GM12878 (cell line): ENCODE measurements around the gene PRKG1. TPM values are rescaled to one million over a fixed set of nuclear protein-coding genes. Genes with fewer than 3 reads are reported as not detected.

ENCODE experiments used
- ATAC-seq: fragments of 200-7000 bp; cut with Tn5 transposase; 3 replicates; pipeline ENCODE4 v1.9.1; 2020; ENCODE audit warnings: mild to moderate bottlenecking, moderate library complexity
- BruUV-seq: library from RNA; stranded (reverse); fragments of 400-500 nt; replicated peaks from 2 replicates; lab custom pipeline; 2021; lab: Mats Ljungman, UMichigan
- CTCF ChIA-PET: fragments of 300-600 bp; sonication (Branson Sonifier 250); formaldehyde crosslinking; extraction: SDS; loops from one replicate; lab custom pipeline; 2021; ENCODE audit warnings: inconsistent platforms; lab: Yijun Ruan, JAX
- POLR2A ChIA-PET: fragments of 350-600 bp; formaldehyde crosslinking; extraction: SDS; loops from one replicate; lab custom pipeline; 2021; ENCODE audit warnings: inconsistent platforms; lab: Charles Lee
- RAD21 ChIA-PET: fragments of 300-600 bp; sonication (Branson Sonifier 250); formaldehyde crosslinking; loops from one replicate; lab custom pipeline; 2023; ENCODE audit warnings: antibody characterized with exemption; ENCODE audit not compliant: unreplicated experiment; lab: Charles Lee
- SMC1A ChIA-PET: fragments of 300-600 bp; sonication (Branson Sonifier 250); formaldehyde crosslinking; loops from one replicate; lab custom pipeline; 2023; ENCODE audit not compliant: unreplicated experiment, uncharacterized antibody; lab: Charles Lee
- DNase-seq: peaks from one replicate; pipeline ENCODE4 v3.0.0-alpha.2; 2011; ENCODE audit warnings: low read depth, low spot score
- FAIRE-seq: peaks from 3 replicates; lab custom pipeline; 2011; peaks lifted over from hg19 to GRCh38; lab: Jason Lieb, UNC
- H2AFZ ChIP-seq: 2 replicates; pipeline ENCODE4 v1.6.0; 2011; ENCODE audit warnings: low read depth, low read length, control low read depth; ENCODE audit not compliant: control insufficient read depth
- H3K27ac ChIP-seq: 2 replicates; pipeline ENCODE4 v1.5.1; 2011; ENCODE audit warnings: control low read depth; ENCODE audit not compliant: control insufficient read depth, insufficient read depth
- H3K27me3 ChIP-seq, 2 experiments: replicated peaks in 1 of 2; 2 replicates each; pipeline versions ENCODE4 v1.6.0 to v1.6.1; 2011; ENCODE audit warnings: low read length in 1 of 2; ENCODE audit not compliant: control insufficient read depth in 2 of 2, insufficient read depth in 2 of 2
- H3K36me3 ChIP-seq, 2 experiments: 2 replicates each; pipeline ENCODE4 v1.5.1; 2011; ENCODE audit warnings: low read length in 1 of 2; ENCODE audit not compliant: control insufficient read depth in 2 of 2, insufficient read depth in 2 of 2
- H3K4me1 ChIP-seq: 2 replicates; pipeline ENCODE4 v1.6.1; 2011; ENCODE audit warnings: mild to moderate bottlenecking, low read length, moderate library complexity, mixed read lengths; ENCODE audit not compliant: control insufficient read depth, insufficient read depth
- H3K4me2 ChIP-seq: 2 replicates; pipeline ENCODE4 v1.6.0; 2011; ENCODE audit warnings: control low read depth; ENCODE audit not compliant: control insufficient read depth, insufficient read depth
- H3K4me3 ChIP-seq: fragments of 200-600 bp; sonication (generic); 2 replicates; pipeline ENCODE4 v1.5.1; 2016
- H3K79me2 ChIP-seq: 2 replicates; pipeline ENCODE4 v1.6.0; 2011; ENCODE audit warnings: low read length; ENCODE audit not compliant: control insufficient read depth, insufficient read depth
- H3K9ac ChIP-seq: 2 replicates; pipeline ENCODE4 v1.8.0; 2011; ENCODE audit warnings: low read length, control low read depth, mixed read lengths; ENCODE audit not compliant: control insufficient read depth, insufficient read depth
- H3K9me3 ChIP-seq: replicated peaks from 3 replicates; pipeline ENCODE4 v1.5.1; 2011; ENCODE audit warnings: mild to moderate bottlenecking, low read length; ENCODE audit not compliant: control insufficient read depth, insufficient read depth
- H4K20me1 ChIP-seq: 2 replicates; pipeline ENCODE4 v1.6.0; 2011; ENCODE audit not compliant: control insufficient read depth, insufficient read depth
- BRCA1 ChIP-seq: IDR thresholded peaks from 2 replicates; pipeline ENCODE4 v1.6.1; 2011; ENCODE audit warnings: low read depth, low read length, improper control_type of control experiment
- DPF2 ChIP-seq: fragments of 450-650 bp; IDR thresholded peaks from 2 replicates; pipeline ENCODE4 v1.6.1; 2017; ENCODE audit warnings: mild to moderate bottlenecking
- E2F4 ChIP-seq: IDR thresholded peaks from 2 replicates; pipeline ENCODE4 v1.6.1; 2012; ENCODE audit warnings: low read depth, low read length, improper control_type of control experiment
- E4F1 ChIP-seq: fragments of 450-650 bp; IDR thresholded peaks from 2 replicates; pipeline ENCODE4 v1.6.1; 2018; ENCODE audit warnings: borderline replicate concordance, mild to moderate bottlenecking; ENCODE audit not compliant: partially characterized antibody
- EGR1 ChIP-seq, 2 experiments: IDR thresholded peaks; 1 replicate in 1 of 2; 2 replicates in 1 of 2; pipeline ENCODE4 v1.6.1; 2011 to 2012; ENCODE audit warnings: low read depth in 2 of 2, low read length in 2 of 2, borderline replicate concordance in 1 of 2, mild to moderate bottlenecking in 1 of 2, moderate library complexity in 1 of 2
- KLF5 ChIP-seq: fragments of 450-650 bp; IDR thresholded peaks from 2 replicates; pipeline ENCODE4 v1.6.1; 2014; ENCODE audit warnings: mild to moderate bottlenecking; ENCODE audit not compliant: partially characterized antibody
- MEF2A ChIP-seq: IDR thresholded peaks from 2 replicates; pipeline ENCODE4 v1.6.1; 2011; ENCODE audit warnings: low read depth, mild to moderate bottlenecking, low read length, moderate library complexity; ENCODE audit not compliant: insufficient read depth
- MXI1 ChIP-seq: fragments of 150-350 bp; IDR thresholded peaks from 2 replicates; pipeline ENCODE4 v1.6.1; 2011; ENCODE audit warnings: low read depth, mild to moderate bottlenecking, inconsistent platforms, low read length, improper control_type of control experiment
- NFXL1 ChIP-seq: fragments of 450-650 bp; IDR thresholded peaks from 2 replicates; pipeline ENCODE4 v1.6.1; 2017; ENCODE audit warnings: antibody characterized with exemption, mild to moderate bottlenecking, borderline replicate concordance
- NR2F1 ChIP-seq: fragments of 450-650 bp; conservative IDR thresholded peaks from 2 replicates; pipeline ENCODE4 v1.6.1; 2017; ENCODE audit warnings: mild to moderate bottlenecking
- RB1 ChIP-seq: fragments of 450-650 bp; formaldehyde crosslinking; IDR thresholded peaks from 2 replicates; pipeline ENCODE4 v1.6.1; 2017; ENCODE audit warnings: mild to moderate bottlenecking, borderline replicate concordance
- SP1 ChIP-seq: IDR thresholded peaks from one replicate; pipeline ENCODE4 v1.6.1; 2011; ENCODE audit warnings: low read depth, low read length
- STAT1 ChIP-seq: fragments of 450-650 bp; conservative IDR thresholded peaks from 2 replicates; pipeline ENCODE4 v1.6.1; 2014; ENCODE audit warnings: antibody characterized with exemption, mild to moderate bottlenecking
- SUPT20H ChIP-seq: IDR thresholded peaks from 2 replicates; pipeline ENCODE4 v1.6.1; 2011; ENCODE audit warnings: low read depth, mild to moderate bottlenecking, low read length, moderate library complexity, borderline replicate concordance; ENCODE audit not compliant: control insufficient read depth
- SUZ12 ChIP-seq: fragments of 200-600 bp; sonication (generic); IDR thresholded peaks from one replicate; pipeline ENCODE4 v1.6.1; 2018; ENCODE audit warnings: antibody characterized with exemption, mild to moderate bottlenecking; ENCODE audit not compliant: unreplicated experiment
- USF1 ChIP-seq: IDR thresholded peaks from 2 replicates; pipeline ENCODE4 v1.6.1; 2011; ENCODE audit warnings: borderline replicate concordance, low read depth, mild to moderate bottlenecking, moderate library complexity, mixed read lengths, low read length; ENCODE audit not compliant: insufficient read depth; ENCODE audit errors: extremely low read length
- ZBTB4 ChIP-seq: fragments of 450-650 bp; formaldehyde crosslinking; IDR thresholded peaks from 2 replicates; pipeline ENCODE4 v1.4.0; 2022; ENCODE audit warnings: mild to moderate bottlenecking, moderate library complexity
- ZNF384 ChIP-seq: IDR thresholded peaks from 2 replicates; pipeline ENCODE4 v1.6.1; 2012; ENCODE audit warnings: low read depth, mild to moderate bottlenecking, low read length, improper control_type of control experiment, borderline replicate concordance
- WGBS: methylation state at CpG from one replicate; pipeline ENCODE4 v1.1.6; 2016; ENCODE audit warnings: low lambda C conversion rate; ENCODE audit not compliant: insufficient replicate concordance, insufficient coverage; ENCODE audit errors: missing lambda C conversion rate; 5-methylcytosine and 5-hydroxymethylcytosine counted together
- in situ Hi-C: fragments of 300-500 bp; cut with MboI; formaldehyde crosslinking; loops from 9 replicates; pipeline ENCODE4 v1.14.3; 2018; ENCODE audit warnings: mixed read lengths
- intact Hi-C: fragments of 100-400 bp; cut with micrococcal nuclease; formaldehyde crosslinking; loops from one replicate; pipeline ENCODE4 v1.14.2; 2022; ENCODE audit not compliant: unreplicated experiment
- polyA plus RNA-seq, 11 experiments: library from polyadenylated mRNA; depleted of rRNA in 4 of 11; unstranded in 6 of 11; stranded (reverse) in 5 of 11; fragments of >200 nt; fragmentation: Nextera tagmentation in 4 of 11; fragmentation: Illumina TruSeq in 1 of 11; extraction: Ambion mirVana in 4 of 11; extraction: Trizol in 1 of 11; gene quantifications; 1 replicate in 1 of 11; 2 replicates in 10 of 11; pipeline versions ENCODE4 v1.2.1 to v1.2.3, GENCODE V29; 2011 to 2016; ENCODE audit warnings: inconsistent platforms in 2 of 11, missing spikeins in 2 of 11, low read depth in 1 of 11
- total RNA-seq, 4 experiments: library from RNA; depleted of rRNA in 3 of 4; stranded (reverse); fragments of >200 nt in 3 of 4; fragmentation: Illumina TruSeq in 1 of 4; extraction: Trizol in 1 of 4; gene quantifications; 2 replicates each; pipeline versions ENCODE4 v1.2.1 to v1.2.3, GENCODE V29; 2013 to 2021

PRKG1 gene
- total and polyA plus RNA-seq, 10 of the 15 experiments (the other 5 are each of a cell fraction or from before 2014, with no cell fraction given): 0.04 to 0.05 TPM; not detected in 8

GRCh38 chr10:52335665-52336064, 1261.4 kb downstream of the PRKG1 start:
- SMC1A ChIA-PET: no interaction called here
- no peaks in the 10 kb centered on the region for H3K9me3 ChIP-seq
- no peak overlapping the region for H3K4me2 ChIP-seq
- H3K79me2 ChIP-seq: no peaks in the 10 kb centered on the region
- FAIRE-seq: no peak
- no peaks in the 10 kb centered on the region for H3K36me3 ChIP-seq
- in situ Hi-C loops (no loop called here), intact Hi-C loops (no loop called here)
- no peaks in the 10 kb centered on the region for H3K27me3 ChIP-seq
- BruUV-seq: no TSS peak
- CTCF ChIA-PET: no interaction called here
- 0% methylated on average over 1 of the region's 1 CpG for WGBS
- no peak for DNase-seq
- no peak overlapping the region for H3K27ac ChIP-seq
- POLR2A ChIA-PET: no interaction called here
- no peak overlapping the region for H3K9ac ChIP-seq
- ATAC-seq: no peak
- H4K20me1 ChIP-seq: no peaks in the 10 kb centered on the region
- RAD21 ChIA-PET: no interaction called here
- no peak overlapping the region for H2AFZ ChIP-seq
- H3K4me1 ChIP-seq: no peaks in the 10 kb centered on the region
- H3K4me3 ChIP-seq: no peak overlapping the region
- TF ChIP-seq ZNF384 (no peak), E2F4 (no peak), NR2F1 (no peak), SP1 (no peak), ZBTB4 (CRISPR knock-in tag) (no peak), MEF2A (no peak), STAT1 (no peak), MXI1 (no peak), BRCA1 (no peak), SUZ12 (no peak), USF1 (no peak), NFXL1 (no peak), SUPT20H (no peak), KLF5 (no peak), DPF2 (no peak), E4F1 (no peak), EGR1 (IDR thresholded peaks at IDR 0.05; ENCODE audit: borderline replicate concordance in 1 of 2, low read depth in 2 of 2, low read length in 2 of 2) (no peak), RB1 (no peak)
